Activated CD8-positive, alpha-beta memory T cell treated with anti-CD3 and anti-CD28 coated beads, Interleukin-2, amount 10 ng/mL, durations not matched to agents 7 days and 5 days (primary cell): ENCODE results near the gene CLN6. TPM values are rescaled to one million over a fixed set of nuclear protein-coding genes. Genes with fewer than 3 reads are reported as not detected.
"Not testable (repeated sequence)": the region's sequence is repeated elsewhere in the genome, so short reads cannot be mapped to it uniquely, and the experiment has no call there.

Experiments used
- ATAC-seq: fragments of 150-1000 bp; cut with Tn5 transposase; one replicate; pipeline ENCODE4 v1.10.0; 2021; ENCODE audit warnings: moderate library complexity
- CTCF ChIA-PET: fragments of 350-600 bp; sonication (Branson Sonifier 250); formaldehyde crosslinking; loops from one replicate; lab custom pipeline; 2021; ENCODE audit warnings: antibody characterized with exemption; lab: Charles Lee
- DNase-seq: peaks from one replicate; pipeline ENCODE4 v3.0.0-alpha.2; 2020
- H3K27ac Mint-ChIP-seq: one replicate; pipeline ENCODE4 v1.8.0; 2021; ENCODE audit warnings: mild to moderate bottlenecking, mixed read lengths
- H3K27me3 Mint-ChIP-seq: one replicate; pipeline ENCODE4 v1.8.0; 2021; ENCODE audit warnings: mixed read lengths
- H3K36me3 Mint-ChIP-seq: one replicate; pipeline ENCODE4 v1.8.0; 2021; ENCODE audit warnings: mild to moderate bottlenecking, mixed read lengths
- H3K4me1 Mint-ChIP-seq: one replicate; pipeline ENCODE4 v1.8.0; 2021; ENCODE audit warnings: mixed read lengths
- H3K4me3 Mint-ChIP-seq: one replicate; pipeline ENCODE4 v1.8.0; 2021; ENCODE audit warnings: mild to moderate bottlenecking, moderate library complexity, mixed read lengths
- H3K9me3 Mint-ChIP-seq: one replicate; pipeline ENCODE4 v1.8.0; 2022; ENCODE audit warnings: low read depth, mixed read lengths
- total RNA-seq, 2 experiments: library from RNA; stranded (reverse); gene quantifications; one replicate each; pipeline ENCODE4 v1.2.3, GENCODE V29; 2021

CLN6 gene
- total RNA-seq, 2 experiments from 2014 or later = 60.2 to 64.6 TPM

DNA sequence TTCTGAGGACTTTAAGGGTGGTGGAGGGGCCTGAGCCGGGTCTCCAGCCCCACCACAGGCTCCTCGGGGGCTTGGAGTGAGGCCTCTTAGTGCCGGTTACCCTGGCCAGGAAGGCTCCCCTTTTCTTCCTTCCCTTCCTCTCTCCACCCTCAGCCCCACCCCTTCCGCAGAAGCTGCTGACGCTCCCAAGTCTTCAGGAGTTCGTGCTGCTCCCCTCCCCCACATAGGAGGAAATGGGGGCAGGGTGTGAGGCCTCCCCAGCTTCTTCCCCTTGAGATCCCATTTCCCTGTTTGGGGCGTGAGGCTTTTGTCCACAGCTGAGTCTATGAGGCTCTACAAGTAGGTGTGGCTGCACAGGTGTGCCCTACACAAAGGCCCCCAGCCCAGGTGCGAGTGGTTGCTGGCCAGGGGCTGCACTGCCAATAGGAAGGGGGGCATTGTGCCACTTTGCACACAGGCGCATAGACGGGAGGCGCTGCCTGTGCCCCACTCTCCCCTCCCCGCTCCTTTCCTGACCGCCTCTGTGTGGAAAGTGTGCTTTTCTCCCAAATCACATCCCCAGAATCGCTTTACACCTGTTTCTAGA lies 23.5 kb downstream of the CLN6 start:
- peaks cover 23% of the 10 kb centered on the region for H3K4me1 Mint-ChIP-seq
- DNase-seq (no peak), ATAC-seq (no peak)
- no peak overlapping the region for H3K4me3 Mint-ChIP-seq
- no peak overlapping the region for H3K27ac Mint-ChIP-seq
- CTCF ChIA-PET = interaction anchor here (1.7 kb wide), 1 partner anchor 21 kb away, joined by 4 read pairs; no protein-coding TSS in a partner anchor
- no peaks in the 10 kb centered on the region for H3K27me3 Mint-ChIP-seq
- no peaks in the 10 kb centered on the region for H3K9me3 Mint-ChIP-seq
- peaks cover 1% of the 10 kb centered on the region for H3K36me3 Mint-ChIP-seq

DNA sequence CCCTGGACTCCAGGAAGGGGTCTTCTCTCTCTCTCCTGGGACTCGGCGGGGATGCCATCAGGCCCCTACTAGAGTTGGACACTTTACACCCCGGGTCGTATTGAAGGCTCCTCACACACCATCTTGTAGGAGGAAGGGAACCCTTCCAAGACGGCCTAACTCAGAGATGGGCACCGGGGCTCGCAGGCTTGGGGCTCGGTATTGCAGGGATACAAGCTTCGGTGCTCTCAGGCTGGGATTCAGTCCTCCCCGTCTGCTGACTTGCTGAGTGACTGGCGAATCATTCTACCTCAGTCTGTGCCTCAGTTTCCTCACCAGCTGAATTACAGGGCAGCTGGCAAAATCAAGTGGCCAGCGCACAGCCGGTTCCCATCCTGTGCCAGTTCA lies 24.0 kb downstream of the CLN6 start:
- CTCF ChIA-PET = interaction anchor here (1.7 kb wide), 1 partner anchor 21 kb away, joined by 4 read pairs; no protein-coding TSS in a partner anchor
- DNase-seq (no peak), ATAC-seq (no peak)
- Mint-ChIP-seq H3K4me1 (peaks cover 21% of the 10 kb centered on the region), H3K4me3 (no peak overlapping the region), H3K36me3 (peaks cover 1% of the 10 kb centered on the region), H3K27ac (no peak overlapping the region), H3K9me3 (no peaks in the 10 kb centered on the region), H3K27me3 (no peaks in the 10 kb centered on the region)

DNA sequence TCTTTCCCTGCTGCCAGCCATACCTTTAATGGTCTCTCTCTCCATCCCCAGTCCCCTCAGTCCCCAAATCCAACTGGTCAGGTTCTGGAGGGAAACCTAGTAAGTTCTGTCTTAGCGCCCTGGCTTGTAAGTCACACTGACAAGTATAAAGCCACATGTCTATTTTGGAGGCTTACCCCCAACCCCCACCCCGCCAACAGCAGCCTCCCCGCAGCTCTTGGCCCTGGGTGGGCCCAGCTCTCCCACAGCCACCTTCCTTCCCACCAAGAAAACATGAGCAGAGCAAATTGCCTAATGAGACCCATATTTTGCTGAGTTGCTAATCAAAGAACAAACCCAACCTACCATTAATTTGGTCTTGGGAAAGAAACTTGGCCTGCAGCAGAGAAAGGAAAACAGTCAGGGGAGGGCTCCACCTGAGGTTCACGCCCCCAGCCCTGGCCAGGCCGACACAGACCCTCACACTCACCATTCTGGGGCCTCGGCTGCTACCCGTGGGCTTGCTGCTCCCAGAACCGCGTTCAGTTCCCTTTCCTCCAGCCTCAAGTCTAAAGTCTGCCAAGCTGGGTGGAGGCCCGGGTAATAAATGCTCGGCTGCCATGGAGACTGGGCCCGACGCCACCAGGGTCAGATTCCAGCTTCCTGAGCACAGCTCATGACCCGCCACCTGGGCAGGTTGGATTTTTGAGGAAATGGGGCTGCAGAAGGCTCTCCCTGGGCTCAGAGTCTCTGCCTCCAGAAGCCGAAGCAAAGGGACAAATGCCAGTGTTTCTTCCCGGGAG lies 24.6 kb downstream of the CLN6 start, which contains the start of gene CALML4:
TSS of gene CALML4 (minus strand) at position 557 of the 782 bp plus-strand sequence. CDS start at position 472, 85 bp downstream.
- Mint-ChIP-seq H3K4me1 (peaks cover 18% of the 10 kb centered on the region), H3K4me3 (no peak within 1 kb of the TSS), H3K36me3 (peaks cover 1% of the 10 kb centered on the region), H3K9me3 (no peaks in the 10 kb centered on the region), H3K27ac (no peak within 1 kb of the TSS), H3K27me3 (no peaks in the 10 kb centered on the region)
- no peak for ATAC-seq
- DNase-seq = no peak
- CTCF ChIA-PET = interaction anchor here (1.7 kb wide), 1 partner anchor 20 kb away, joined by 4 read pairs; no protein-coding TSS in a partner anchor

DNA sequence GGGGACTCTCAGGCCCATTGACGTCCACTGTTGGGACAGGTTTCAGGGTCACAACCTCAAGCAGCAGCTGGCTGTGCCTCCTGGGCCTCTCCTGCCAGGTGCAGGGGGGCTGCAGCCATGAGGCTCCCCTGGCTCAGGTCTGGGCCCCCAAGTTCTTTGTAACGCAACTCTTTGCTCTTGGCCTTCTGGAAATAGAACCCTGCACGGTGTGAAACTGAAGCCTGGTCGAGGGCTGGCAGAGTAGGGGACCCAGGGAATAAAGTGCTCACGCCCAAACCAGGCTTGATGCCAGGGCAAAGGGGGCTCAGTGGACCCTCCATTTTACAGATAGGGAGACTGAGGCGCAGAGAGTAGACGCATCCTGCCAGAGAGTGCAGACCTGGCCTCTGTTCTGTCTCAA lies 25.2 kb downstream of the CLN6 start:
- no peaks in the 10 kb centered on the region for H3K27me3 Mint-ChIP-seq
- no peaks in the 10 kb centered on the region for H3K9me3 Mint-ChIP-seq
- CTCF ChIA-PET = no interaction called here
- H3K27ac Mint-ChIP-seq = no peak overlapping the region
- peaks cover 1% of the 10 kb centered on the region for H3K36me3 Mint-ChIP-seq
- no peak for DNase-seq
- H3K4me3 Mint-ChIP-seq = no peak overlapping the region
- H3K4me1 Mint-ChIP-seq = peaks cover 12% of the 10 kb centered on the region
- no peak for ATAC-seq

DNA sequence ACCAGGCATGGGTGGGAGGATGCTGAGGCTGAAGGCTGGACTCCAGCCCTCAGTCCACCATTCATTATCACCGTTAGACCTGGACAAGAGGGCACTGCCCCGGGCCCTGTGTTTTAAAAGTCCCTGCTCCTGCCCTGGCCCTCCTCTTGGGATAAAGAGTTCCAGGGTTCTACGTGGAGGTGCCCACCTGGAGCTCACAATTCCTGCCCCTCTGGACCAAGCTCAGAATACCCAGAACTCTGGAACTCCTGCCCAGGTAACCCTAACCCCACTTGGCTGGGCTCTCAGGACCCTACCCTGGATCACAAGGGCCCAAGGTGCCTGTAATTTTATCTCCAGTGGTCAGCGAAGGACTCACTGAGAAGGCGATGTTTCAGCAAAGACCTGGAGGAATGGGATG lies 25.6 kb downstream of the CLN6 start:
- CTCF ChIA-PET = no interaction called here
- Mint-ChIP-seq H3K36me3 (peaks cover 1% of the 10 kb centered on the region), H3K9me3 (no peaks in the 10 kb centered on the region), H3K4me3 (no peak overlapping the region), H3K27ac (no peak overlapping the region), H3K4me1 (peaks cover 8% of the 10 kb centered on the region), H3K27me3 (no peaks in the 10 kb centered on the region)
- DNase-seq (no peak), ATAC-seq (no peak)

DNA sequence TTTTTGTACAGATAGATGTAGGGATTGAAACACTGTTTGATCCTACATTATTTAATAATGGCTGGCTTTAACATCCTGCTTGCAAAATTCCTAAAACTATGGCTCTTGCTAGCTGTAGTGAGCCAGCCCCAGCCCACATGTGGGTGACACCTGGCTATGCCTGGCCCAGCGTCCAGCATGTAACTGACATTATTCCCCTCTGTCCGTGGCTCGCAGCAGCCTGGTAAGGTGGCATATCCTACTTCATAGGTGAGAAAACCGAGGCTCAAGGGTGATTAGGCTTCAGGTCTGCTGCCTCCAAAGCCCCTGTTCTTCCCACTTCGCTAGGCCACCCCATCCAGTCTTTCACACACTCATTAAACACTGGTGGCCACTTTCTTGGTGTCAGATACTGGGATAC lies 26.0 kb downstream of the CLN6 start:
- Mint-ChIP-seq H3K9me3 (no peaks in the 10 kb centered on the region), H3K27me3 (no peaks in the 10 kb centered on the region), H3K4me3 (no peak overlapping the region), H3K4me1 (peaks cover 3% of the 10 kb centered on the region), H3K36me3 (peaks cover 1% of the 10 kb centered on the region), H3K27ac (no peak overlapping the region)
- ATAC-seq = no peak
- CTCF ChIA-PET = no interaction called here
- DNase-seq = peak; percentile 16

DNA sequence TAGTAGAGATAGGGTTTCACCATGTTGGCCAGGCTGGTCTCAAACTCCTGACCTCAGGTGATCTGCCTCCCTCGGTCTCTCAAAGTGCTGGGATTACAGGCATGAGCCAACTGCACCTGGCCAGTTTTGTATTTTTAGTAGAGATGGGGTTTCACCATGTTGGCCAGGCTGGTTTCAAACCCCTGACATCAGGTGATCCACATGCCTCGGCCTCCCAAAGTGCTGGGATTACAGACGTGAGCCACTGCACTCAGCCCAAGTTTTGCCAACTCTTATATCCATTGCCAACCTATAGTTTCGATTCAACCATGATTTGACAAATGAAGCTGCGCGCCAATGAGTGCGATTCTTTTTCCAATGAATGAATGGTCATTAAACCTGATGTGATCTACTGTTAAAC lies 26.5 kb downstream of the CLN6 start:
- not testable (repeated sequence) for H3K27ac Mint-ChIP-seq, H3K27me3 Mint-ChIP-seq, ATAC-seq, H3K4me1 Mint-ChIP-seq, H3K36me3 Mint-ChIP-seq, H3K9me3 Mint-ChIP-seq, H3K4me3 Mint-ChIP-seq, DNase-seq
- CTCF ChIA-PET = interaction anchor here (0.9 kb wide), 1 partner anchor 155 kb away, joined by 4 read pairs; no protein-coding TSS in a partner anchor

DNA sequence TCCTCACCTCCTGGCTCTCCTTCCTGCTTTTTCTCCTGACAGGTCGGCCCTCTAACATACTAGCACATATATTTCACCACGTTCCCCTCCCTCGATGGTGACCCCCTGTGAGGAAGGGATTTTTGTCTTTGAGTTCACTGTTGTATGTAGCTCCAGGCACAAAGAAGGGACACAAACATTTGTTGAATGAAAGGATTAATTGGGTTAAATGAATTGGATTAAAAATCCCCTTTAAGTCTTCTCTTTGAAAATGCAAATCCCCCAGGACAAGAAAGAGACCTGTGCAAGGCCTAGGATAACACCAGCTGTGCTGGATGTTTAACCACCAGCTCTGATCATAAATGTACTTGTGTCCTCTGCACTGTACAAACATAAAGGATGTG lies 27.7 kb downstream of the CLN6 start:
- Mint-ChIP-seq H3K27ac (no peak overlapping the region), H3K27me3 (no peaks in the 10 kb centered on the region), H3K4me3 (no peak overlapping the region), H3K9me3 (no peaks in the 10 kb centered on the region), H3K36me3 (peaks cover 5% of the 10 kb centered on the region), H3K4me1 (peaks cover 1% of the 10 kb centered on the region)
- CTCF ChIA-PET = interaction anchor here (0.7 kb wide), 1 partner anchor 124 kb away, joined by 4 read pairs; no protein-coding TSS in a partner anchor
- ATAC-seq (no peak), DNase-seq (no peak)

DNA sequence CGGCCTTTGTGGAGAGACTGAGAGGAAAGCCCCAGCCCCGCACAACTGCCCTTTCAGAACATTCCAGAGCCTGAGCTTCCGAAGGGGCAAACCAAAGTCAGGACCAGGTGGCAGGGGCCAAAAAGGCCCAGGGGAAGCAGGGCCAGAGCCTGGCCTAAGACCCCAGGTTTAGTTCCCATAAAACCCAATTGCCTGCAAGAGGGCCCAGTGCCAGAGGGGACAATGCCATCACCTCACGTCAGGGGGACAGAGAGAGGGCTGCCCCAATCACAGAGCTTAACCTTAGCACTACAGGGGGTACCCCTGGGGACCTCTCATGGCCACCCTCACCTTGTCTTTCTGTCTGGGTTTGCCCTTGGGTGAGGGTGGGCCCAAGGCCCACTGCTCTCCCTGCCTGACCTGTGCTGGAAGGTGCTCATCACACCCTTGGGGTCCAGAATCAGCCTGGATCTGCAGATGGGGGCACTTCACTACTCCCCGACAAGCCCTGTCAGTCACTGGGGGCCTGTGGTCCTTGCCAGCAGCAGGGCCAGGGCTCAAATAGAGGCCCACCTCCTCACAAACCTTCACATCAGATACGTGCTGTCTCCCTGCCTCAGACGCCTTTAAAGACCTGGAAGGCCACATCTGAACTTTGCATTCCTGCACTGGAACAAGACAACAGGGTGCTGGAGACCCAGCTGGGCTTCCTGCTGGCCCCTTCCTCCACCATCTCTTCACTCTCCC lies 28.2 kb downstream of the CLN6 start:
- ATAC-seq (peak; percentile 25), DNase-seq (no peak)
- CTCF ChIA-PET = no interaction called here
- H3K4me3 Mint-ChIP-seq = no peak overlapping the region
- no peaks in the 10 kb centered on the region for H3K4me1 Mint-ChIP-seq
- no peaks in the 10 kb centered on the region for H3K27me3 Mint-ChIP-seq
- H3K36me3 Mint-ChIP-seq = peaks cover 5% of the 10 kb centered on the region
- H3K27ac Mint-ChIP-seq = no peak overlapping the region
- H3K9me3 Mint-ChIP-seq = no peaks in the 10 kb centered on the region

DNA sequence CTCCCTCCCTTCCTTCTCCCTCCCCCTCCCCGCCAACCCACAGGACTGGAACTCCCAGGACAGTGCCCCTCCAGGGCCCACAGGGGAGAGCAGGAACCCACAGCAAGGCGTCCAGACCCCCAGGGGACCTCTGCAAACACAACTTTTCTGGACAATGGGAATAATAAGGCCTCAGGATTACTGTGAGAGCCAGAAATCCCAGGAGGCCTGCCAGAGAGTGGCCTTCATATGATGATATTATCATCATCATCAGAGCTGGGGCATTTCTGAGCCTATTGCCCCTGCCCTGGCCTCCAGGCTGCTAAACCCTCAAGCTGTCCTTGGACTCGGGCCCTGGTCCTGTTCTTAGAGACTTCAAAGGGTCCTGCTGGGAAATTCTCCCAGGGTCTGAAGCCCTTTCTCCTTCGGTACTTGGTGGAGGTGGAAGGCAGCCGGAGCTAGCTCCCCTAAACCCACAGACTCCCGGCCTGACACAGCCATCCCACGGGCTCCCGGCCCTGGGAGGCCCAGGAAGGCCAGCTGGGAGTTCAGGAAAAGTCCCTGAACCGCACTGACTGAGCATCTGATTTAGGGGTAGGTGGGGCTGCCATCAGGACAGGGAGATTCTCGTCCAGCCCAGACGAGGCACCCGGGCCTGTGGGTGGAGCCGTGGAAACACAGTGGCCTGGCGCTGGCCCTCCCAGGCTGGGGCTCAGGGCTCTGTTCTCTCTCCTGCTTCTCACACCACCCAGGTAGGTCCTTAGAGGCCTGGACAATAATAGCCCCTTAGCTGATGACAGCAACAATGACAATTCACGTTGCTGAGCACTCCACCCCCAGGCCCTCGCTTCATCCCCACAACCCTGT lies 29.3 kb downstream of the CLN6 start:
- Mint-ChIP-seq H3K4me3 (no peak overlapping the region), H3K27ac (no peak overlapping the region), H3K36me3 (peaks cover 5% of the 10 kb centered on the region), H3K27me3 (no peaks in the 10 kb centered on the region), H3K4me1 (no peaks in the 10 kb centered on the region), H3K9me3 (no peaks in the 10 kb centered on the region)
- CTCF ChIA-PET = no interaction called here
- DNase-seq (no peak), ATAC-seq (no peak)

DNA sequence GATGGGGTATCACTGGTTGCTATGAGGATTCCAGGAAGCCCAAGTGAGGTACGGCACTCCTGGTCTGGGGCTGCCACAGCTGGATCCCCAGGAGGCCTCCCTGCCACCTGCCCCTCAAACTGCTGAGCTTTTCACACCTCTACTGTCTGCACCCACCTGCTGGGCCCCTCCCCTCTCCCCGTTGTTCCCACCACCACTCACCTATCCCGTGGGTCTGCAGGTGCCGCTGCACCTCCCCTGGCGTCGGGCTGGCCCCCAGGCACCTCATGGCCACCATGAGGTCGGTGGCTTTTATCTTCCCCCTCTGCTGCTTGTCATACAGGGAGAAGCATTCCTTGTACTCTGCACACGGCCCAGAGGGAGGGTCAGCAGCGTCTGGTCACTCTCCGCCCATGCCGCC lies 30.2 kb downstream of the CLN6 start:
- Mint-ChIP-seq H3K9me3 (no peaks in the 10 kb centered on the region), H3K36me3 (peaks cover 7% of the 10 kb centered on the region), H3K27me3 (no peaks in the 10 kb centered on the region), H3K4me3 (no peak overlapping the region), H3K4me1 (no peaks in the 10 kb centered on the region), H3K27ac (no peak overlapping the region)
- DNase-seq (no peak), ATAC-seq (no peak)
- CTCF ChIA-PET = no interaction called here

DNA sequence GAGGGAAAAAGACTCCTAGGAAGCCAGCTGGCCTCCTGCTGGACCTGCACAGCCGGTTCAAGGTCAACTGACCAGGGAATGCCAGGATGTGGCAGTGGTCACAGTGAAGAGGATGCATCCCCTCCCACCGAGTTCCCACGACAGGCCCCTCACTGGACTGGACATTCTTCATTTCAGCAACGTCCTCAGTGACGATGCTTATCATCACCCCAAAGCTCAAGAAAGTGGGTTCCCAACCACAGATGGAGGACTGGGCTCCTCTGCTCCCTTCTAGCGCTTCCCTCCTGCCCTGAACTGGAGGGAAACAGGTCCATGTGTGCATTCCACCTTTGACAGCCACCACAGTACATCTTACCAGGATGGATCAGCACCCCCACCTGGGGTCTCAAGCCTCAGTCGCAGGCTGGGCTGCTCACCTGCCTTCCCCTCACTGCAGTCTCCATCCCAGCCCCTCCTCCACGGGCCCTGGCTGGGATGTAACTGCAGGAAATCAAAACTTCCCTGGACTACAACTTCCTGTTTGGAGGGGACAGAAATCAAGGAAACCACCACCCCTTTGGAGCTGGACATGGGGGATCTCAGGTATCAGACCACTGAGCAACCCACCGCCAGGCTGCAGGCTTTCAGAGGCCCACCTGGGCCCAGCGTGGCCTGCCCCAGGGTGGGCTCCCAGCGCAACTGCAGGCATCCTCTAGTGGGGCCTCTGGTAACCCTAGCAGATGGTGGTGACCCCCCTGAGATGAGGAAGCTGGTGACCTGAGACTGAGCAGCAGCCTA lies 31.7 kb downstream of the CLN6 start:
- no peaks in the 10 kb centered on the region for H3K4me1 Mint-ChIP-seq
- DNase-seq = no peak
- peaks cover 10% of the 10 kb centered on the region for H3K36me3 Mint-ChIP-seq
- ATAC-seq = no peak
- no peaks in the 10 kb centered on the region for H3K9me3 Mint-ChIP-seq
- no peak overlapping the region for H3K27ac Mint-ChIP-seq
- CTCF ChIA-PET = interaction anchor here (0.7 kb wide), 1 partner anchor 21 kb away, joined by 3 read pairs; no protein-coding TSS in a partner anchor
- H3K27me3 Mint-ChIP-seq = no peaks in the 10 kb centered on the region
- no peak overlapping the region for H3K4me3 Mint-ChIP-seq
